Thymus (tissue), 11 donors: ENCODE results near the gene KCNT1. TPM values are rescaled to one million over a fixed set of nuclear protein-coding genes. Genes with fewer than 3 reads are reported as not detected.

Experiments used
- DNase-seq, 9 donors: peaks; one replicate each; pipeline ENCODE4 v3.0.0-alpha.2; 2013; ENCODE audit warnings: low spot score in 9 of 9, low read depth in 6 of 9, missing footprints in 1 of 9
- H3K27ac ChIP-seq, 2 donors: one replicate each; pipeline ENCODE4 v1.5.1; 2013; ENCODE audit warnings: control low read depth in 1 of 2, low read depth in 1 of 2, low read length in 1 of 2, mild to moderate bottlenecking in 1 of 2, moderate library complexity in 1 of 2
- H3K27me3 ChIP-seq, 2 donors: one replicate each; pipeline ENCODE4 v1.5.1; 2013; ENCODE audit warnings: low read length in 1 of 2; ENCODE audit not compliant: control insufficient read depth in 2 of 2, insufficient read depth in 1 of 2
- H3K36me3 ChIP-seq, 2 donors: one replicate each; pipeline ENCODE4 v1.5.1; 2013; ENCODE audit warnings: low read length in 1 of 2, mild to moderate bottlenecking in 1 of 2, moderate library complexity in 1 of 2; ENCODE audit not compliant: control insufficient read depth in 2 of 2, insufficient read depth in 2 of 2
- H3K4me1 ChIP-seq, 2 donors: one replicate each; pipeline ENCODE4 v1.5.1; 2013; ENCODE audit warnings: low read length in 2 of 2; ENCODE audit not compliant: control insufficient read depth in 2 of 2, insufficient read depth in 2 of 2
- H3K4me3 ChIP-seq, 2 donors: one replicate each; pipeline ENCODE4 v1.5.1; 2013; ENCODE audit warnings: low read length in 2 of 2, control low read depth in 1 of 2, mild to moderate bottlenecking in 1 of 2
- H3K9me3 ChIP-seq, 2 donors: one replicate each; pipeline ENCODE4 v1.5.1; 2013; ENCODE audit warnings: low read length in 1 of 2, mild to moderate bottlenecking in 1 of 2; ENCODE audit not compliant: control insufficient read depth in 2 of 2, insufficient read depth in 1 of 2
- WGBS: extraction: QIAGEN DNeasy Blood & Tissue Kit; methylation state at CpG from one replicate; pipeline ENCODE4 v1.1.7; 2013; 5-methylcytosine and 5-hydroxymethylcytosine counted together
- polyA plus RNA-seq: library from polyadenylated mRNA; stranded (reverse); fragments of 200-250 nt; gene quantifications from one replicate; pipeline ENCODE4 v1.2.3, GENCODE V29; 2013
- total RNA-seq: library from RNA; stranded (reverse); fragments of 120-200 nt; gene quantifications from one replicate; pipeline ENCODE4 v1.2.4, GENCODE V29; 2013
- donor health status: healthy.

Gene KCNT1
- total and polyA plus RNA-seq, 2 donors: 0.05 to 0.25 TPM

DNA sequence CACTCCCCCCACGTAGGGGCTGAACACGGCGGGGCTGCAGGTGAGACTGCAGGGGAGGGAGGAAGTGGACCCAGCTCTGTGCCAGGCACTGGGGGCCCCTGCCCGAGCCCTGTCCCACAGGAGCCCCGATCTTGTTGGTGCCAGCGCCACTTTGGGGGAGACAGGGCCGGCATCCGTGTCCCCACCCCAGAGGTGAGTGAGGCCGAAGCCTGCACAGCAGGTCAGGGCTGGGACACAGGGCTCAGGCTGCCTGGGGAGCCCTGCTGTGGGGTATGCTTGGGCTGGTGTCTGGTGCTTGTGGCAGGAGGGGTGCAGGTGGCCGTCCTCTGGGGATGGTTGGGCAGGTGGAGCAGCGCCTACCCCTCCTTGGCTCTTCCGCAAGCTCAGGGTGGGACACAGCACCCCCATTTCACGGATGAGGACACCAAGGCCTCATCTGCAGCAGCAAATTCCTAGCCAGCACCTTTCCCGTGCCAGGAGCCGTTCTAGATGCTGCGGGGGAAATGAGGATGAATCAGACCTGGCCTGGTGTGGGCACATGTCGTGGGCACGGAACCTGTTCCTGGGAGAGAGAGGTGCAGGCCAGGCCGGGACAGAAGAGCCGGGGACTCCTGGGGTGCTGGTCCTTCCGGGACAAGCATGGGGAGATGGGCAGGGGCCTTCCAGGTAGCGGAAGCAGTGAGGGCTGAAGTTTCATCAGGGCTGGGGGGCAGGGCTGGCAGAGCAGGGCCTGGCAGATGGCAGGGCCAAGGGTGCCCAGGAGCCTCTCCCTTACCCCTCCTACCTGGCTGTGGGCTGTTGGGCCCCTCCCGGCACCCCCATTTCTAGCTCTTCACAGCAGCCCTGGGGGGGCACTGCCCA, 35.2 kb downstream of the KCNT1 start:
- 70% methylated on average over 23 of the region's 23 CpGs for WGBS
- peaks cover 3 to 15% of the 10 kb centered on the region in 2 donors for H3K9me3 ChIP-seq
- no peak for DNase-seq
- H3K27me3 ChIP-seq: peaks cover 22 to 36% of the 10 kb centered on the region in 2 donors
- H3K4me3 ChIP-seq: no peak overlapping the region
- H3K27ac ChIP-seq: no peak overlapping the region
- no peaks in the 10 kb centered on the region for H3K4me1 ChIP-seq
- H3K36me3 ChIP-seq: no peaks in the 10 kb centered on the region

DNA sequence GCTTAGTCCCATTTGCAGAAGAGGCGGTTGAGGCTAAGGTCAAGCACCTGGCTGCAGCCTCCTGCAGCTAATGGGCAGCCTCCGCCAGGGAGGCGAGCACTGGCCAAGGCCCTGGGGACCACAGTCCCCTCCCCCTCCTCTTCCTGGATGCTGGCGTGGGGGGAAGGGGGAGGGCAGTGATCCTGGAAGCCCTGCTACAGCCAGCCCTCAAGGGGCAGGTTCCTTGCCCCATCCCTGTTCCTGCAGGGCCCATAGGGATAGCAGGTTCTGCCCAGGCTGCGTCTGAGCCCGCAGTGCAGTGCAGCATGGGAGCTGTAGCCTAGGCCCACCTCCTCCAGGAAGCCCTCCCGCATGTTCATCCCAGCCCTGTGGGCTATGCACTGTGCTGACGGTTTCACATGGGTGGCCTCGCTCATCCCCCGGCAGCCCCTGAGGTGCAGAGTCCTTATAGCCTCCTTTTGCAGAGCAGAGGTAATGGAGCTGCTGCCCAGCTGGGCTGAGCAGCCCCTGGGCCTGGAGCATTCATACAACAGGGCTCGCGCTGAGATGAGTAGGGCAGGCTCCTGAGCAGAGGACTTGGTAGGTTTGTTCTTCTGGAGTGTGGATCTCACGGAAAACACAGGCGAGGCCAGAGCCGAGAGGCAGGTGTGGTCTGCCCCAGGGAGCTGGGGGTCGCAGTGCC, 36.0 kb downstream of the KCNT1 start:
- H3K4me3 ChIP-seq: no peak overlapping the region
- no peak for DNase-seq
- H3K36me3 ChIP-seq: no peaks in the 10 kb centered on the region
- no peaks in the 10 kb centered on the region for H3K4me1 ChIP-seq
- peaks cover 0 to 7% of the 10 kb centered on the region in 2 donors for H3K9me3 ChIP-seq
- peaks cover 22 to 36% of the 10 kb centered on the region in 2 donors for H3K27me3 ChIP-seq
- 77% methylated on average over 16 of the region's 16 CpGs for WGBS
- no peak overlapping the region for H3K27ac ChIP-seq

DNA sequence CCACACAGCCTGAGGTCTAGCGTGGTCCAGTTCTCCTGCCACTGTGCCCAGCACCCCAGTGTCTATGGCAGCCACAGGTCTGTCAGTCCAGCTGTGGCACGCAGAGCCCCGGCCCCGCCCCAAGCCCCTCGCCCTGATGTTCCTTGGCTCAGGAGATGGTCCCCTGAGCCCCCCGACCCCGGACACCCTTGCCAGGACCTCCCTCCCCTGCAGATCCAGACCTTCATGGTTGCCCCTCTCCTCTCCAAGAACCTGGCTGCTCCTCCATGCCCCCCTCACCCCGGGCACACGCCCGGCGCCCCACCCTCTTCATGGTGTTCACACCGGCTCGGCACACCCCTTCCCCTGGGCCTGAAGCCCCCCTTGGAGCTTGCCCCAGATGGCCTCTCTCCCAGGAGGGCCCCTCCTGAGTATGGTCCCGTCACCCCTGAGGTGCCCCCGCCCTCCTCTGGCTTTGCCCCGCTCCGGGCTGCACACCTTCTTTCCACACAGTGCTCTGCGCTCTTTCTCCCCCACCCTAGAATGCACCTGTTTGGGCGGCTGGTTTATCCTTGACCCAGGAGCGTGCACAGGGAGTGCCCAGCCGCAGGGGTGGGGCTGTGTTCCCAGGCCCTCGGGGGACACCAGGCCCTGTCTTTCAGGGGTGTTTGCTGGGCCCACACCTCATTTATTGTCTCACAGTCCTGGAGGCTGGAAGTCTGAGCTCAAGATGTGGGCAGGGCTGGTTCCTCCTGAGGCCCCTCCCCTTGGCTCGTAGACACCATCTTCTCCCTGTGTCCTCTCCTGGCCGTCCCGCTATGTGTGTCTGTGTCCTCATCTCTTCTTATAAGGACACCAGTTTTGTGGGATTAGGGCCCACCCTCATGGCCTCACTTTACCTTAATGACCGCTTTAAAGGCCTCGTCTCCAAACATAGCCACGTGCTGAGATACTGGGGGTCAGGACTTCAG, 37.6 kb downstream of the KCNT1 start:
- Histone ChIP-seq H3K4me3 (no peak overlapping the region), H3K27me3 (peaks cover 22 to 34% of the 10 kb centered on the region in 2 donors), H3K27ac (no peak overlapping the region), H3K36me3 (no peaks in the 10 kb centered on the region), H3K4me1 (no peaks in the 10 kb centered on the region), H3K9me3 (peaks cover 0 to 3% of the 10 kb centered on the region in 2 donors)
- WGBS: 85% methylated on average over 28 of the region's 28 CpGs
- no peak for DNase-seq

DNA sequence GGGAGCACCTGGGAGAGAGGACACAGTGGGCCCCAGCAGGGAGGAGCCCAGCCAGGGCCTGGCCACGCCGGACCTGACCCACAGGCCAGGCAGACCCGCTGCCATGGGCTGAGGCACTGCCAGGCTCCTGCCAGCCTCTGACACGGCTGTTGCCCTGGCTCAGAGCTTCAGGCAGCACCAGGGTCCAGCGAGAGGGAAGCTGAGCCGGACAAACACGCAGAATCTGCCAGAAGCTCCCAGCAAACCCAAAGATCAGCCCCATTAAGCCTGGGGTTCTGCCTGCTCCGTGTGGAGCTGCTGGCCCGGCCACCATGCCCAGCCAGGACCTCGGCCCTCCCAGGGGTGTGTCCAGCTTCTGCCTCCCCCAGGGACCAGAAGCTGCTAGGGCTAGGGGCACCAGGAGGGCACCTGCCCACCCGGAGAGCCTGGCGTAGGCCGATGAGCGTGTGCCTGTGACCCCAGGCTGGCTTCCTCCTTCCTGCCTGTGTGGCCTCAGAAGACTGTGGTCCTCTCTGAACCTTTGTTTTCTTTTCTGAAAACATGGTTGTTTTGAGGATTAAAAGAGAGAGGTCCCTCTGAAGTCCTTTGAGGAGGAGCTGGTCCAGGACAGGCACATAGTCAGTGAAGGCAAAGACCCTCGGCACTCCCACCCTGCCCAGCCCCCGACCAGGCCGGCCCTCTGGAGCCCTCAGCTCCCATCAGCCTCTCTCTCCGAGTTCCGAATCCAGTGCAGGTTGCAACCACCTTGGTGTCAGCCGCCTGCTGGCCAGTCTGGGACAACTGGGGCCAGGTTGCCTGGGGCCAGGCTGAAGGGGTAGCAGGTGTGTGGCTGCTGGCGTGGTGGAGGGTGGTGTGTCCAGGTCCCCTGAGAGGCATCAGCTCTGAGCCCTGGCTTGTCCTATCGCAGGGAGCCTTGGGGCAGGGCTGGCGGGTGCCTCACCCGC, 39.6 kb downstream of the KCNT1 start:
- H3K27me3 ChIP-seq: peaks cover 13 to 17% of the 10 kb centered on the region in 2 donors
- no peak for DNase-seq
- H3K27ac ChIP-seq: no peak overlapping the region
- no peak overlapping the region for H3K4me3 ChIP-seq
- H3K4me1 ChIP-seq: no peaks in the 10 kb centered on the region
- 82% methylated on average over 24 of the region's 24 CpGs for WGBS
- H3K9me3 ChIP-seq: no peaks in the 10 kb centered on the region
- no peaks in the 10 kb centered on the region for H3K36me3 ChIP-seq

DNA sequence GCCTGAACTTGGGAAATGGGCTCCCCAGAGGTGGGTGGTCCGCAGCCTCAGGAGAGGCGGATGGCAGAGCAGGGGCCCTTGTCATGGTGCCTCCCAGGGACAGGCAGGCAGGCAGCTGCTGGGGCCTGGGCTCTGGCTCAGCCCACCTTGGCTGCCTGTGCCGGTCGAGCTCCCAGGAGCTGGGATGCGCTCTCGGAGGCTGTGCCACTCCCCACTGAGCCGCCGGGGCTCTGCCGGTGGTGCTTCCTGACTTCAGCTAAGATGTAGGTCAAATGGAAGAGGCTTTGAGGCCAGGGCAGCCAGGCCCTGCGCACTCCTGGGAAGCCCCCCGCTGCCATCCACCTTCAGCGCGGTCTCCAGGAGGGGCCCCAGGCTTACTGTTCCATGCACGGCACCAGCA, 41.0 kb downstream of the KCNT1 start:
- Histone ChIP-seq H3K36me3 (no peaks in the 10 kb centered on the region), H3K4me1 (no peaks in the 10 kb centered on the region), H3K27ac (no peak overlapping the region), H3K4me3 (no peak overlapping the region), H3K27me3 (peaks cover 0 to 2% of the 10 kb centered on the region in 2 donors), H3K9me3 (no peaks in the 10 kb centered on the region)
- DNase-seq: no peak
- 84% methylated on average over 14 of the region's 14 CpGs for WGBS

DNA sequence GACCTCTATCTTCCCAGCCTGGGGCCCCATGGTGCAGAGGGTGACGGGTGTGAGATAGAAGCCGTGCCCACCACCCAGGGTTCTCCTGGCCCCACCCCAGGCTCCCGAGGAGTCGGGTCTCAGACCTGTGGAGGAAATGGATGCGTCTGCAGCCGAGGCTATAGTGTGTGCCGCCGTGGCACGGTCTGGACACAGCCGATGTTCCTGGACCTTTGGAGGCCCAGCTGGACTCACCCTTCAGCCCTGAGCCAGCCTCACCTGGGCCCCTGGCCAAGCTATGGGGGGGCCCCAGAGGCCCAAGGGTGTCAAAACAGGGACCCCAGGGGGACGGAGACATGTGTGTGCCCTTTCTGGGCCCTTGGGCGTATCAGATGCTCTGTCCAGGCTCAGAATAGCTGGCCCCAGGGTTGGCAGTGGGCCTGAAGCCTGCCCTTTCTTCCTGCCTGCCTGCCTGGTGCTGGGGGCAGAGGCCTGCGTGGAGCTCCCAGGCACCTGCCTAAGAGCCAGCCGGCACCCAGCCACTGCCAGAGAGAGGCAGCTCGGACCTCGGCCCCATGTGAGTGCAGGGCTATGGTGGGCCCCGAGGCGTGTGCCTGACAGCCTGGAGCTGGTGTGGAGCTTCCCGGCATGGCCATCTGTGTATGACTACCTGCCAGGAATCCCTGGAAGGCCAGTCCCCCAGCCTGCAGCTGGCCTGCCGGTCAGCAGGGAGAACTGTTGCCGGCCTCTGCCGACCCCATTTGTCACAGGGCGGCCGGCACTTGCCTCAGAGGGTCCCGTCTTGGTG, 41.8 kb downstream of the KCNT1 start:
- H3K4me3 ChIP-seq: no peak overlapping the region
- H3K9me3 ChIP-seq: no peaks in the 10 kb centered on the region
- 90% methylated on average over 25 of the region's 25 CpGs for WGBS
- H3K36me3 ChIP-seq: no peaks in the 10 kb centered on the region
- H3K27ac ChIP-seq: no peak overlapping the region
- no peaks in the 10 kb centered on the region for H3K27me3 ChIP-seq
- no peak for DNase-seq
- no peaks in the 10 kb centered on the region for H3K4me1 ChIP-seq

DNA sequence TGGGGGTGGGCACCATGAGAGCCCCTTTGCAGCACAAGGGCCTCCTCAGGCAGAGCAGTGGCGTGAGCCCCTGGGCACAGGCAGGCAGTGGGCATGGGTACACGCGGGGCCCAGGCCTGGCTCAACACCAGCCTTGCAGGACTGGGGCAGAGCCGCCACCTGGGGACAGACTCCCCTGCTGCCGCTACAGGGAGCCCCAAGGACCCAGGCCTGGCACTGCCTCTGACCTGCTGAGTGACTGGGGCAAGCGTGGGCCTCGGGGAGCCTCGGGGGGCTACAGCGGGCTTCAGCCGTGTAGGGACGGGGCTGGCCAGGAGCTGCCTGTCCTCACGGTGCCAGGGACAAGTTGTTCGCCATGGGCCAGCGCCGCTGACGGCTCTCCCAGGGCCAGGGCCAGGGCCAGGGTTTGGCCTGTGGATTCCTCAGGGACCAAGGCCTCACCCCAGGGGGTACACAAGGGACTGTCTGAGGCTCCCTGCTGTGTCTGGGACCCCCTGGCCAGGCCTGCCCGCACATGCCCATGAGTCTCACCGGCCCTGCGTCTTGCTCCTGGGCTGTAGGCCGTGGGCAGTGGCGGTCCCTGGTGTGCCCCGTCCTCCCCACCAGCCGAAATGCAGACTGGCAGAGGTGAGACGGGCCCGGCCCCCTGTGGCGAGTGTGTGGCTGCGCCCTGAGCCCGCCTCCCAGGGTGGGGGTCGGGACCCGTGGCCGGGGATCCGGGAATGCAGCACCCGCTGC, 42.5 kb downstream of the KCNT1 start:
- H3K9me3 ChIP-seq: no peaks in the 10 kb centered on the region
- no peak for DNase-seq
- no peaks in the 10 kb centered on the region for H3K27me3 ChIP-seq
- H3K4me3 ChIP-seq: no peak overlapping the region
- H3K4me1 ChIP-seq: no peaks in the 10 kb centered on the region
- no peak overlapping the region for H3K27ac ChIP-seq
- no peaks in the 10 kb centered on the region for H3K36me3 ChIP-seq
- 94% methylated on average over 33 of the region's 33 CpGs for WGBS
